ENCODE results near the gene CASP3.
"Not testable (repeated sequence)": the region's sequence is repeated elsewhere in the genome, so short reads cannot be mapped to it uniquely, and the experiment has no call there.

The CASP3 gene

DNA sequence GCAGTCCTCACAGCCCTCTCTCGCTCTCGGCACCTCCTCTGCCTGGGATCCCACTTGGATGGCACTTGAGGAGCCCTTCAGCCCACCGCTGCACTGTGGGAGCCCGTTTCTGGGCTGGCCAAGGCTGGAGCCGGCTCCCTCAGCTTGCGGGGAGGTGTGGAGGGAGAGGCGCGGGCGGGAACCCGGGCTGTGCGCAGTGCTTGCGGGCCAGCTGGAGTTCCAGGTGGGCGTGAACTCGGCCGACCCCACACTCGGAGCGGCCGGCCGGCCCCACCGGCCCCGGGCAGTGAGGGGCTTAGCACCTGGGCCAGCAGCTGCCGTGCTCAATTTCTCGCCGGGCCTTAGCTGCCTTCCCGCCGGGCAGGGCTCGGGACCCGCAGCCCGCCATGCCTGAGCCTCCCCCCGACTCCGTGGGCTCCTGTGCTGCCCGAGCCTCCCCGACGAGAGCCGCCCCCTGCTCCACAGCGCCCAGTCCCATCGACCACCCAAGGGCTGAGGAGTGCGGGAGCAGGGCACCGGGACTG lies 57.4 kb downstream of the CASP3 start:
- not testable (repeated sequence) for DNase-seq

DNA sequence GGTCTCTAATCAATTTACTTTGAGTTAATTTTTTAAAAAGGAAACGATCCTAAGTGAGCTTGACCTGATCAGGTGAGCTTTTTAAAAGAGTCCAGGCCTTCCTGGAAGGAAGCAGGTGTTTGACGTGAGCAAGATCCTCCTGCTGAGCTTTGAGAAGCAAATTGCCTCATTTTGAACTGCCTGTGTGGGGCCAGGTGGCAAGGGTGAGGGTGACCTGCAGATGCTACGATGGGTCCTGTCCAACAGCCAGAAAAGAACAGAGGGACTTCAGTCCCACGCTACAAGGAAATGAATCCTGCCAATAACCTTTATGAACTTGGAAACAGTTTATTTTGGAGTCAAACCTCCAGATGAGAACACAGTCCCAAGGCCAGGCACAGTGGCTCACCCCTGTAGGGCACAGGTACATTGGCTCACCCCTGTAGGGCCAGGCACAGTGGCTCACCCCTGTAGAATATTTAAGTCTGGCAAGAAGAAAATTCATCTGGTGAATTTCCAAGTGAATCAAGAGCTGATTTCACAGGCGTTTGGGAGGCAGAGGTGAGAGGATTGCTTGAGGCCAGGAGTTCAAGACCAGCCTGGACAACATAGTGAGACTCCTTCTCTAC lies 58.1 kb downstream of the CASP3 start:
- DNase-seq, result no peak

- no peak for DNase-seq
Observed at GRCh38 chr4:184590196-184590595, 59.1 kb downstream of the CASP3 start.

DNA sequence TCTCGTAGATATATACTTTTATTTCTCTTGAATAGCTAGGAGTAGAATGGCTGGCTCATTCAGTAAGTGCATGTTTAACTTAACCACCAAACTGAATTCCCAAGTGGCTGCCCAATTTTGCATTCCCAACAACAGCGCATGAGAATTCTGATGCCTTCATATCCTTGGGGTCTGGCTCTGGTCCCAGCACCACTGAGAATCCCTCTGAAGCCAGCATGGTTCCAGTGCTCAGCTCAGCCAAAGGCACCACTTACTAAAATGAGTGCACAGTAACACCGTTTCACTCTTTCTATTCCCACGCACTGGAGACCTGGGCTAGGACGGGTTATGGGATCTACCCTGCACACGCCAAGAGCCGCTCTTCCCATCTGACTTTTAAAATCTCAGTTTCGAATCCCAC lies 60.4 kb downstream of the CASP3 start:
- no peak for DNase-seq

DNA sequence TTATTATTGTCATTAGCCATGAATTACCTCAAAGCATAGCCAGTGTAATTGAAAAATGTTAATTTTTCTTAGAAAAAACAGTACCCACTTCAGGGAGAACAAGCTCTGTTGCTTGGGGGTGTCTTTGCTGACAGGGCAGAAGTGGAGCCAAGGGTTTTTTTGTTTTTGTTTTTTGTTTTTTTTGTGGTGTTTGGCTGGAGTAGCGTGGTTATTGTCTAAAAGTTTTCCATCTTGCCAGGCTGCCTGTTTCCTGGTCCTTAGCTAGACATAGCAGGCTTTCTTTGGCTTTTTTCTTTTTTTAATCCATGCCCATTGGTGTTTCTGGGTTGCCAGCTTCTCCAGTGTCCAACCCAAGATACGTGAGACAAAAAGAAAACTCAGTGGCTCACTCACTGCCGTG lies 61.5 kb downstream of the CASP3 start:
- no peak for DNase-seq

DNA sequence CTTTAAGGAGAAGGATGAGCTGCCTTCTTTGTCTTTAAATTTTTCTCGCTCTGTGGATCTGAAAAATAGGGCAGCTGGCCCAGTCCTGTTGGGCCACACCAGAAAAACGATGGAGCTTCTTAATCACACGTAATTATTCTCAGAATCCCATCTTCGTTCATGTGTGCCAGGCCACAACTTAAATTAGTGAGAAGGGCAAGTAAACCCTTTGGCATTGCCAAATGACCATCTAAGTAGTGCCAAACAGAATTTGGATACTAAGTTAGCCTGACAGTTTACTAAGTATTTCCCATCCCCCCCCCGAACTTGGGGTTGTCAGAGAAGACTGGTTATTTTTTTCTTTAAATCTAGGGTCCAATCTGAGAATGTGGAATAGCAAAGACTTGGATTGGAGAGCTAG lies 62.0 kb downstream of the CASP3 start:
- no peak for DNase-seq

DNA sequence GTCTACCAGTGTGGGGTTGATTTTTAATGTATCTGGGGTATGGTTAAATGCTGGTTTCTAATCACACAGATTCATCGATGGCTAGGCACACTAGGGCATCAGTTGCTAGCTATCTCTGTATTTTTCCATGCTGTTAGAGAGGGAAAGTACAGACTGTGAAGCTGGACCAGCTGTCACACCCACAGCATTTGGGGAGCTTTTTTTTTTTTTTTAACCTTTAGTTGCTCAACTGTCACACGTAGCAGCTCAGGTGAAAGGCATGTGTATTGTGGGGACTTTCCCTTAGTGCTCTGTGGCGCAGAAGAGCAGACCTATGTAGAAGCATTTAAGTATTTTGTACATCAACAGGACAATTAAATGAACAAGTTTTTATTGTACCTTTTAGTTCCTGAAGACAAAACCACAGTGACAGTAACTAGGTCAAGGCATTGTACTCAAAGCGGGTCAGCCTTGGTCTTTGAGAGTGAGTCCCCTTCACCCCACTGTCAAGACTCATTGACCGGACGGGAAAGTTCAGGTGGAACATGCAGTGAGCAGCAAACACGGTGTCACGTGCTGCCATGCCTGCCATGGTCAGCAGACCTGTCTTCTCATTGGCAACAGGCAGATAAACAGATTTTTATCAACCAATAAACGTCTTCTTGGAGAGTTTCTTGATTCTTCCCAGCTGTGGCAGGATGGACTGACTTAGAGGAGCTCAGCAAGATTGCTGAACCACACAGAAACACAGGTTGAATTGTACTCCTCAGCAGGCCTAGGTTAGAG lies 65.3 kb downstream of the CASP3 start:
- DNase-seq, result no peak
